ENCODE results near the gene GRB7. TPM values are rescaled to one million over a fixed set of nuclear protein-coding genes. Genes with fewer than 3 reads are reported as not detected.

GRB7 gene
- total and polyA plus RNA-seq, 2 donors (not counting 3 experiments of a cell fraction or from before 2014, with no cell fraction given) = 0.04 TPM; not detected in 1

- ChIA-PET POLR2A (no interaction called here), CTCF (no interaction called here)
- Histone ChIP-seq H3K9ac (replicated peaks; ENCODE audit: extremely low read depth, insufficient read depth, low read length) (no peak overlapping the region), H4K20me1 (replicated peaks; ENCODE audit: control insufficient read depth, extremely low read depth, insufficient read depth, low read length) (no peaks in the 10 kb centered on the region), H3K27me3 (ENCODE audit: control insufficient read depth in 2 of 2, insufficient read depth in 2 of 2, low read length in 2 of 2) (peaks cover 51 to 56% of the 10 kb centered on the region in 2 experiments), H3K4me3 (replicated peaks in 1 of 3; ENCODE audit: insufficient read depth in 1 of 3, low read depth in 1 of 3, low read length in 3 of 3) (no peak overlapping the region), H2AFZ (ENCODE audit: low read depth, low read length) (no peak overlapping the region), H3K4me1 (ENCODE audit: control insufficient read depth, extremely low read depth, insufficient read depth, low read length) (no peaks in the 10 kb centered on the region), H3K79me2 (ENCODE audit: control insufficient read depth, insufficient read depth, low read length) (no peaks in the 10 kb centered on the region), H3K9me3 (replicated peaks; ENCODE audit: control insufficient read depth, insufficient read depth, low read length) (no peaks in the 10 kb centered on the region), H3K9me1 (replicated peaks; ENCODE audit: control insufficient read depth, extremely low read depth, insufficient read depth, low read length) (no peaks in the 10 kb centered on the region), H3K4me2 (ENCODE audit: insufficient read depth, low read length) (no peak overlapping the region), H3K36me3 (ENCODE audit: control insufficient read depth in 2 of 2, extremely low read depth in 1 of 2, insufficient read depth in 2 of 2, low read length in 2 of 2) (no peaks in the 10 kb centered on the region), H3K27ac (ENCODE audit: insufficient read depth, low read depth, low read length) (no peak overlapping the region)
- dilution Hi-C loops (cut with MboI; ENCODE audit: extremely low pct_ligation_motif_present, low sequenced_read_pairs) (no loop called here), intact Hi-C loops (cut with micrococcal nuclease) (no loop called here)
- TF ChIP-seq JUN (IDR thresholded peaks at IDR 0.05; ENCODE audit: borderline replicate concordance, insufficient read depth, insufficient read length, low read depth) = no peak
- no peak for TF ChIP-seq CTCF (IDR thresholded peaks at IDR 0.05; ENCODE audit: extremely low read depth in 1 of 2, insufficient read depth in 1 of 2, low read depth in 1 of 2, low read length in 2 of 2)
- no peak for TF ChIP-seq POLR2AphosphoS5 (IDR thresholded peaks at IDR 0.05; ENCODE audit: insufficient read depth, low read depth, low read length)
- no peak for TF ChIP-seq FOS (IDR thresholded peaks at IDR 0.05; ENCODE audit: borderline replicate concordance, insufficient read depth, low read length)
- no peak for DNase-seq (ENCODE audit: low read depth, low spot score)
- BruUV-seq (replicated peaks) = no TSS peak
- FAIRE-seq = no peak
Measured at GRCh38 chr17:39772987-39773934, 35.5 kb downstream of the GRB7 start.

Data from endothelial cell of umbilical vein (primary cell).